ENCODE measurements around the gene SDCCAG8. TPM values are rescaled to one million over a fixed set of nuclear protein-coding genes. Genes with fewer than 3 reads are reported as not detected.

The SDCCAG8 gene
- total RNA-seq, 1 experiment from 2014 or later: 10.0 TPM

DNA sequence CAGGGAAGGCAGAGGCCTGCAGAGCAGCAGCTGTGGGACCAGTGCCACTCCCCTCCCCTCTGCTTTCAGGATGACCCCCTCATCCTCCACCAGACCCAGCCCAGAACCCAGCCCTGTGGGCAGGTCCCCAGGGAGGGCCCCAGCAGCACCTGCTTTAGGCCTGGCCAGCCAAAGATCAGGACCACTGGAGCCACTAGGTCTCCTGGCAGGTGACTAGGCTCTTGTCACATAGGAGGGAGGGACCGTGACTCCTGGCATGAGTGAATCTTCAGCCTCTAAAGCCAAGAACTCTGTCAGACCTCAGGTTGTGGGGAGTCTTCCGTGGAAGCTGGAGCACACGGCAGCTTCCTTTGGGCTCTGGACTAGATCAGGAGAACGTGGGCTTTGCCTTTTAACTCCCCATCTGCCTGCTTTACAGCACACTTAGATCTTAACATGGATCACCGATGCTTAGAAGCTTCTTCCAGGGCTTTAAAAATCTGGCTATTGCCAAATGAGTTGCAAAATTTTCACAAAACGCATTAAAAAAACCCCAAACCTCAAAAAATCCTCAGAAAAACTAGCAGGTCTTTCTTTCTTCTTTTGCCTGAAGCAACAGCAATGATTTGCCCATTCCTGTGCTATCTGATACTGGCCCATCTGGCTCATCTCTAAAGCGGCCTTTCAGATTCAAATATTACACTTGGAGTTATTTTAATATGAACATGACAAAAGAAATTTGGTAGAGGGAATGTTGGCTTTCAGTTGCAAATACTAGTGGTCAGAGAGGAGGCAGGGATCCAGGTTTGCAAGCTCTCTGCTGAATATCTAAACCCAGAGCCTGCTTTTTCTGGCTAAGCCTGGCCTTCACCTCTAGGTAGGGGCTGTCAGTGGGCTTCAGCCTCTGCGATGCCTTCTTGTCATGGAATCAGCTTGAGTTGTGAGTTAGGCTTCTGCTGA lies 235.2 kb downstream of the SDCCAG8 start:
- Histone ChIP-seq H2BK5ac (ENCODE audit: insufficient read length, low read length) (peak overlapping the region; percentile 32), H2BK20ac (ENCODE audit: low read depth, low read length, poor library complexity, severe bottlenecking) (no peak overlapping the region), H3K9ac (ENCODE audit: extremely low read depth, insufficient read length, low read length) (no peak overlapping the region), H4K91ac (ENCODE audit: insufficient read length, low read depth, low read length) (peak overlapping the region; percentile 37), H3K9me3 (ENCODE audit: control insufficient read depth, low read depth, low read length) (no peaks in the 10 kb centered on the region), H3K79me2 (ENCODE audit: insufficient read depth, low read length) (no peaks in the 10 kb centered on the region), H3K27me3 (ENCODE audit: insufficient read depth, low read length) (no peaks in the 10 kb centered on the region), H3K27ac (ENCODE audit: insufficient read length, low read depth, low read length) (peak overlapping the region; percentile 89), H3K79me1 (ENCODE audit: insufficient read depth, low read depth, low read length, poor library complexity, severe bottlenecking) (no peaks in the 10 kb centered on the region), H2BK12ac (ENCODE audit: insufficient read length, low read depth, low read length) (peak overlapping the region; percentile 55), H4K5ac (ENCODE audit: insufficient read length, low read depth, low read length) (no peak overlapping the region), H2BK120ac (ENCODE audit: low read depth, low read length, poor library complexity, severe bottlenecking) (no peak overlapping the region), H2AK5ac (ENCODE audit: insufficient read length, low read length) (peak overlapping the region; percentile 5), H3K4me1 (ENCODE audit: insufficient read depth, low read length) (peaks cover 13% of the 10 kb centered on the region; the same call in 1 of the 2 replicates), H3K14ac (ENCODE audit: insufficient read depth, low read length) (0 out of 2 replicates have a peak overlapping the region, but pooled peaks have one; percentile 7), H4K8ac (replicated peaks; ENCODE audit: insufficient read length, low read depth, low read length) (no peak overlapping the region), H3K4ac (ENCODE audit: low read depth, low read length) (no peak overlapping the region), H3K23ac (ENCODE audit: insufficient read length, low read depth, low read length) (no peak overlapping the region), H3K18ac (ENCODE audit: insufficient read length, low read depth, low read length) (peak overlapping the region; percentile 72), H3K4me2 (ENCODE audit: insufficient read depth, insufficient read length, low read length) (peak overlapping the region; percentile 23), H2BK15ac (ENCODE audit: low read depth, low read length) (no peak overlapping the region), H3K23me2 (ENCODE audit: insufficient read length, low read depth, low read length, poor library complexity, severe bottlenecking) (no peaks in the 10 kb centered on the region), H3T11ph (ENCODE audit: low read length) (no peak overlapping the region), H3K56ac (ENCODE audit: insufficient read length, low read depth, low read length) (no peak overlapping the region), H2AFZ (ENCODE audit: low read length) (no peak overlapping the region), H4K20me1 (ENCODE audit: control insufficient read depth, insufficient read depth, insufficient read length) (no peaks in the 10 kb centered on the region)
- Mint-ChIP-seq H3K9me3 (peaks cover 1 to 2% of the 10 kb centered on the region in 2 experiments; a peak in 2 of 5 replicates), H3K27me3 (ENCODE audit: low read depth) (no peaks in the 10 kb centered on the region), H3K4me1 (peaks cover 60 to 67% of the 10 kb centered on the region in 2 experiments), H3K36me3 (ENCODE audit: insufficient read depth in 1 of 3, low read depth in 3 of 3) (peaks cover 2 to 4% (median 4%) of the 10 kb centered on the region in 3 experiments; a peak in 5 of 7 replicates), H3K4me3 (peak overlapping the region in 1 of 2 experiments; percentile 32; a peak in 1 of 5 replicates), H3K27ac (peak overlapping the region; percentile 49 to 99 (median 96))
- TF ChIP-seq, protein P1, sequence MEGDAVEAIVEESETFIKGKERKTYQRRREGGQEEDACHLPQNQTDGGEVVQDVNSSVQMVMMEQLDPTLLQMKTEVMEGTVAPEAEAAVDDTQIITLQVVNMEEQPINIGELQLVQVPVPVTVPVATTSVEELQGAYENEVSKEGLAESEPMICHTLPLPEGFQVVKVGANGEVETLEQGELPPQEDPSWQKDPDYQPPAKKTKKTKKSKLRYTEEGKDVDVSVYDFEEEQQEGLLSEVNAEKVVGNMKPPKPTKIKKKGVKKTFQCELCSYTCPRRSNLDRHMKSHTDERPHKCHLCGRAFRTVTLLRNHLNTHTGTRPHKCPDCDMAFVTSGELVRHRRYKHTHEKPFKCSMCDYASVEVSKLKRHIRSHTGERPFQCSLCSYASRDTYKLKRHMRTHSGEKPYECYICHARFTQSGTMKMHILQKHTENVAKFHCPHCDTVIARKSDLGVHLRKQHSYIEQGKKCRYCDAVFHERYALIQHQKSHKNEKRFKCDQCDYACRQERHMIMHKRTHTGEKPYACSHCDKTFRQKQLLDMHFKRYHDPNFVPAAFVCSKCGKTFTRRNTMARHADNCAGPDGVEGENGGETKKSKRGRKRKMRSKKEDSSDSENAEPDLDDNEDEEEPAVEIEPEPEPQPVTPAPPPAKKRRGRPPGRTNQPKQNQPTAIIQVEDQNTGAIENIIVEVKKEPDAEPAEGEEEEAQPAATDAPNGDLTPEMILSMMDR (conservative IDR thresholded peaks at IDR 0.05): no peak
- peak; percentile 73 for DNase-seq
- no CpG with 5 or more reads among the region's 8 CpGs for WGBS (ENCODE audit: extremely low coverage, insufficient read length, low lambda C conversion rate)
